Measurements from ENCODE around the gene ACVR1.
"Not testable (repeated sequence)": the region's sequence is repeated elsewhere in the genome, so short reads cannot be mapped to it uniquely, and the experiment has no call there.

ACVR1 gene

DNA sequence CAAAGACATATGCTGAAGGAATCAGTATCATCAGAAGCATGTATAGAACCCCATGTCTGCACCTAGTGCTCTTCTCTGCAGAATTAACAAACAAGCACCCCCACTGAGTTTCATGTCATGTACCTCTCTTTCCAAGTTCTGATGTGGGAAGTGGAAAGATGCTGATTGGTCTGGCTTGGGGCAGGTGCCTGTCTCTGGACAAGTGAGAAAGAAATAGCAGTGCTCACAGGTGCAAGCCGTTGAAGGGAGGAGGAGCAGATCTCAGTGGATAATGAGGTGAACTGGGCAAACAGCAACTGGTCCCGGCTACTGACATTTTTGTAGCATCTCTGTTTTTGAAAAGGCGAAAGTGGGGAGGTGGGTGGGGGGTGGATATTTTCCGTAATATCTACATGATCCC is 17.5 kb upstream of the ACVR1 start:
- DNase-seq: no peak

DNA sequence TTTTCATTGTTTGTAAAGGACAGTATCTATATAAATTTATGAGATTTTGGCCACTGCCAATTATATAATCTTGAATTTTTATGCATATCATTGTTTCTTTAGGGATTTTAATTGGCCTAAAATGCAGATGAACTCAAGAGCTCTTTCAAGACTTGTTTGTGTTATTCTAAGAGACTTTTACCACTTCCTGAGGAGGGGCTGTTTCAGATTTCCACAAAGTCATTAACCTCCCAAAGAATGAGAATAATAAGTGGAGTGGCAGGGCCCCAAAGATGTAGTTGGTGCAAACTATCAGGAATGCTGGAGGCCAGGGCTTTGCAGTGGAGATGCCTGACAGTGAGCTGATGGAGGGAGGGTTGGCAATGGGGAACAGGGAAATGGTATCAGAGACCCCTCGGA is 15.5 kb upstream of the ACVR1 start:
- no peak for DNase-seq

DNA sequence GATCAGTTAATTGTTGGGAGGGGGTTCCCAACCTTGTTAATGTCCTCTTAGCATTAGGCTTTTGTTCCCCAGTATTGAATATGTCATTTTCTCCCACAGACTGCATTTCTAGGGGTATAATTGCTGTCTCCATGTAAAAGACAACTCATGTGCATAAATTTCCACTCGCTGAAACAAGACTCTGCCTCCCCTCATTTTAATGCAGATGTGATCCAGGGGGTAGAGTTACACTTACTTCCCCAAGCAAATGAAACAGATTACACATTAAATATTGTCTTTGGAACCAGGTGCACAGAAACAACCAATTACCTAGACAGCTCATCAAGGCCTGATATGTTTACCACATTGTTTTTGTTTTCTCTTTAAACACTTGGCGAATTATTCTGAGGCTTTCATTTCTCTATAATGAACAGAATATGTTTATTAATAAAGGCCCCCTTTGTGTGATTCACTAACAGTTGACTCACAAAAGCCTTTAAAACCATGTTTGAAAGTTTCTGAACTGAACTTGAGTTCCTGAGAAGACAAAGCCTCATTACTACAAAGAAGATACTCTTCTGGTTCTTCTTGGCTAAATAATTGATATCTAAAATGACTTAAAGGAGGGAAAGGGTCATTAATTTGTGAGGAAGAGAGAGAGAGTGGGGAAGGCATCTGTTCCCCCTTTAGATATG is 15.0 kb upstream of the ACVR1 start:
- no peak for DNase-seq

DNA sequence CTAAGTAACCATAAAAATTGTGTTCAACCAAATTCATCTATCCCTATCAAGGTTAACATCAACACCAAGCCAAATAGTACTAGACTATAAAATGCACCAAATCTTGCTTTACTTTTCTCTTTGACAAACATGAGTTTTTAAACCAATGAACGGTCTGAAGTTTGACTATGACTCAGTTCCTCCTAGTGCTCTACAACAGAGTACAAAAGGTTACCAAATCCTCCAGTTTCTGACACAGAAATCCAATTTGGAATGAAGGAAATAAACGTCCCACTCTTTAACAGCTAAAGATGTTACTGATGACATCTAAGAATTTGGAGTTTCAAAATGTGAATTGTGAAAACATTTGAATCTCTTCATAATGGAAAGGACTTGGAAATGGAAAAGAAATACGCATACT is 11.8 kb upstream of the ACVR1 start:
- DNase-seq: no peak

DNA sequence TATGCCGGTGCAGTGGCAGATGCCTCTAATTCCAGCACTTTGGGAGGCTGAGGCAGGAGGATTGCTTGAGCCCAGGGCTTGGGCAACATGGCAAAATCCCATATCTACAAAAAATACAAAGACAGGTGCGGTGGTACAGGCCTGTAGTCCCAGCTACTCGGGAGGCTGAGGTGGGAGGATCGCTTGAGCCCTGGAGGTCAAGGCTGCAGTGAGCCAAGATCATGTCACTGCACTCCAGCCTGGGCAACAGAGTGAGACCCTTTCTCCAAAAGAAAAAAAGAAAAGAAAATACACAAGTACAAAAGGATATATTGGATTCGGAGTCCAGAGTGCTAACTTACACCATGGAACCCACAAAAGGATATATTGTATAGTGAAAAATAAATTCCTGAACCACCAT is 8.4 kb upstream of the ACVR1 start:
- not testable (repeated sequence) for DNase-seq

DNA sequence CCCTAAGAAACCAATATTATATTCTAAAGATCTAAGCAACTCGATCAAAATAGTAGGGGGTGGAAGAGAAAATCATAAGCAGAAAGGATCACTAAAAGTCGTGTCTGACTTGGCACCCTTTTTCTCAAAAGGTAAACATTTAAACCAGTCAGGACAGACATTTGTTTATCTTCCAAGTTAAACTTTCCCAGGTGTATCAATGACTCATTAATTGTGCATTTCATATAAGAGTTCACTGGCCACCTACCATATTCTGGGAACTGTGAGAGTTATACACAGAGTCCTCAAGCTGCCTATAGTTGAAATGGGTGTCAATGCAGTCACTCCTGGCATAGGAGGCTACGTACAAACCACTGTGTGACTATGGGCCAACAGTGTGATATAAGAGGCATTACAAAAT is 4.8 kb upstream of the ACVR1 start:
- no peak for DNase-seq

DNA sequence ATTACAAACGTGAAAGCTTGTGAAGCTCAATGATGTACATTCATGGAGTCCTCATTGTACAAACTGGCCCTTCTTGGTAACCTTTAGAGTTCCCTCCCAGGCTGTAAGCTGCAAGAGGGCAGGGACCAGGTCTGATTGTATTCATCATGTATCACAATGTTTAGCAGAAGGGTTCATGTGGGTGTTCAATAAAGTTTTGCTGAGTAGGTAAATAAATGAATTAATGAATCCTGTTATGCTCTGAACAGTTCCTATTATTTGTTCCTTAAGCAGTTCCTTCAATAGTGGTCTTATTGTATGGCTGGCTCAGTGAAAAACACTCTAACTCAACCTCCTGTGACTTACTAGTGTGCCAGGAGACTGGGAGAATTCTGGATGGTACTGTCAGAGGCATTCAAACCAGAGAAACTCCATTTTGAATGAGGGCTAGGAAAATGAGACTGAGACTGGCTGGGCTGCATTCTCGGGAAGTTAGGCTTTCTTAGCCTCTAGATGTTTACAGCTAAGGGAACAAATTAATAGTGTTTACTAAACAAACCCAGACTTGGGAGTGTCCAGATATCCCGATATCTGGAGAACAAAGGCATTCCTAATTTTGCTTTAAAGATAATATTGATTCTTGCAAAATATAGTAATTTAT is 1.8 kb upstream of the ACVR1 start:
- no peak for DNase-seq

DNA sequence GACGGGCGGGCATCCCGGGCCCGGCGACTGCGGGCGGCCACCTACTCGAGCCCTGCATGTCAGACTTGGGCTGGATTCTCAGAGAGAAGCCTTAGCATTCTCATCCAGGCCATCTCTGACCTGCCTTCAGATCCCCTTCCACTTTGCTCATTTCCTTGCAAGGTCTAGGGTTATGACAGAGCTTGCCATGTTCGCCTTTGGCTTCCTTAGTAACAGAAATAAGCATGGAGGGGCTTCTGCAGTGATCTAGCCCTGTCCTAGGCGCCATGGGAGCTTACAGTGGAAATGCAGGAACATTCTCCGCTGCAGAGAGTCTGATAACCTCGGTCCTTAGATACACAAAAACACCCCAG is 632 bp upstream of the ACVR1 start:
- no peak for DNase-seq

DNA sequence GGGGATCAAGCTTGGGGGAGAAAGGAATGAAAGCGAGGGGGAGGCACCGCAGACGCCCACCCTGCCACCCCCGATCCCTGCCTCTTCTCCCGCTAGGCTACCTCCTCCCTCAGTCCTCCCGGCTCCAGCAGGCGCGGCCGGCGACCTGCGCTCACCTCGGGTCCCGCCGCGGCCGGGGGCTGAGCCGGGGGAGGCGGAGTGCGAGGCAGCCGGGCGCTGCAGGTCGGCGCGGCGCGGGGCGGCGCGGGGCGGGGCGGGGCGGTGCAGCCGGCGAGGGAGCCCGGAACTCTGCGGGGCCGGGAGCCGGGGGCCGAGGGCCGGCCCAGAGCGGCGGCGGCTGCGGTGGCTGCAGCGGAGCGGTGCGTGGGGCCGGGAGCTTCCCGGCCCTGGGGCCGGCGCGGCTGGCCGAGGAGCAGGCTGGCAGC is 477 bp downstream of the ACVR1 start:
- peak in 1 of 2 donors; percentile 8 for DNase-seq

DNA sequence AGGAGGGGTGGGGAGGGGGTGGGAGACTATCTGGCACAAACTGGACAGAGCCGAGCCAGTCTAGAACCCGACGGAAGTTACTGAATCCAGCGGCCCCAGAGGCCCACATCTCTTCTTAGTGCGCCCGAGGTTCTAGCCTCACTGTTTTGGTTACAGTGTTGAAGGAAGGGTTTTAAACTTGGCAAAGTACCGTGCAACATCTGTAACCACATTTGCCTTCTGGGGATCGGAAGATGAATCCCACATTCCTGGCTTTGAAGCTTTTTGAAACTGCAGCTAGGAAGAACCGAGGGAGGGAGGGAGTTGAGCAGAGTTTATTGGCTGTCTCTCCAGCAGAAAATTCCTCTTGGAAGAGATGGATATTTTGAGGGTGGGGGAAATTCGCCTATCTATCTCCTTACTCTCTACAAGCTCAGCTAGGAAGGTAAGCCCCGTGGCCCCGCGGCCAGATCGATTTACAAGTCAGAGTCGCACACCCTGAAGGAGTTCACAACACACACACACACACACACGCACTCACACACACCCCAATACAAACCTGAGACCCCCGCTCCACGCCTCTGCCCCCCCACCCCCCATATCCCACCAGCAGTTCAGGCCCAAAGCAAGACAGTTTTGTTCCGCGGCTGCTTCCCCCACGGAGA is 1.0 kb downstream of the ACVR1 start:
- DNase-seq: peak in 1 of 2 donors; percentile 19

DNA sequence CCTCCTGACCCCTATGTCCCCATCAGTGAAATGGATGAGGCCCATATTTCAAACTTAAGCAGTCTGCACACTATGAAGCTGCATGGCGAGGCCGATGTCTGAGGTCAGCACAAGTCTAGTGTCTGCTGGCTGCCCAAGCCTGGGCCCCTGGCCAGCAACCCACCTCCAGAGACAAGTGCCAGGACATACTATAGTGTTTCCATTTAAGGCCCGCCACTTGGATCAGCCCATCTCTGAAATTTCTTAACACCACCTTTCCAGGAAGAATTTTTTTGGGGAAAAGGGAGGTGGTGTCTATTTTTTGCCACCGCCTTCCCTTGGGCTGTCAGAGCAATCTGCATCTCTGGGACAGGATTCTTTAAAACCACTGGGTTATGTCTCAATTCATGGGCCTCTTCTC is 1.8 kb downstream of the ACVR1 start:
- no peak for DNase-seq

DNA sequence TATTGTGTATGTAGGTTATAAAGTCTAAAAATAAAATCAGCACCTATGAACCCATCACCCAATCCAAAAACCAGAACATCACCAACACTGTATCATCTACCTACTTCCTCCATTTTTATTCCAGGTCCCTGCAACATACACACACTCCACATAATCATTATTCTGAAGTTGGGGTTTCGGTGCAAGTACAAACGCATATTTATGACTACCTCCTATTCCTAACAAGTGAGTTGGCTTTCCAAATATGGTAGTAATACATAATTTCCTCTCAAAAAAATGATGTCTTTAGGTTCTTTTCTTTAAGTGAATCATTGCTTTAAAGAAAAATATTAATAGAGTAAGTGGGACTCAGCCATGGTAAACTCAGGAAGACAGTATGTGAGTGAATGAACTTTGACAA is 3.3 kb downstream of the ACVR1 start:
- no peak for DNase-seq

DNA sequence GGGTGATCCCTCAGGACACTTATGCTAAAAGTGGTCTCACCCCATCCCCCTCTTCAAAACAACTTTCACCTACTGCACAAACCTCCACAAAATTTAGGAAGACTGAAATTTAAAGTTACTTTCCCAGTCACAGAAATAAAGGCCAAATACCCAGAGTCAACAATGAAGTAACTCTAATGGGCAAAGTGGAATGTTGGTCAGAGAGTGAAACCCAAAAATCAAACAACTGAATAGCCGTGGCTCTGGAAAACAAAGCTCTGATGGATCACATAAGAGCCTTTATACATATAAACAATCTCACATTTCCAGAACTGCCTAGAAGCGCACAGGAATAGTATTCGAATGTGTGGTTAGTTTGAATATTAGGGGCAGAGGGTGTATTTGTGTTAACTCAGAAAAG is 4.7 kb downstream of the ACVR1 start:
- no peak for DNase-seq

DNA sequence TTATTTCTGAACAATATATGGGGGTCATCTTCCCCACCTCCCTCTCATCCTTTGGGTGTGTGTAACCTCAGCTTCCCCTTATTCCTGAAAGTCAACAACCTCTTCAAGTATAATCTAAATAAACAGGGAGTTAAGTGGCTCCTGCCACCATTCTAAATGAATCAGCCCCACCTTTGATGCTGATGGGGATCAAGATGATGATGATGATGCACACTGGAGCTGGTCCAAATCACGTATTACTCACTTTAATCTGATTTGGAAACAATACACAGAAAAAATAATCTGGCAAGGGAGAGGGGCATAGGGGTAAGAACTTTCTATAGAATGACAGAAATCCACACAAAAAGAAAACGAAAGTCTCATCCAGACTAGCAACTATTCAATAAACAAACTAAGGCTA is 7.1 kb downstream of the ACVR1 start:
- DNase-seq: no peak

DNA sequence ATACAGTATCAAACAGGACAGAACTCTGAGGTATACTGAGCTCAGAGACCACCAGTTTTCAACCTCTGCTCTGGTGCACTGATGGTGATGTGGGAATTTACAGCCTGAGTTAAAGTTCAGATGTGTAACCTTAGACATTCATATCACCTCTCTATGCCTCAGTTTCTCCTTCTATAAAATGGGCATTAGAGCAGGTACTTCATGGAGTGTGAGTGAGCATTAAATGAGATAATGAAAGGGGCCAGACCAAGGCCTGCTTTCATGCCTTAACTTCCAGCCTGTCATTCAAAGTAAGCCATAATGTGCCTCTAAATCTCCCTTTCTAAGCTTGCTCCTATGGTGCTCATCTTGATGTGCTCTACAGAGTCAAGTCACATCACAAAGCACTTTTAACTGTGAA is 8.4 kb downstream of the ACVR1 start:
- DNase-seq: no peak

DNA sequence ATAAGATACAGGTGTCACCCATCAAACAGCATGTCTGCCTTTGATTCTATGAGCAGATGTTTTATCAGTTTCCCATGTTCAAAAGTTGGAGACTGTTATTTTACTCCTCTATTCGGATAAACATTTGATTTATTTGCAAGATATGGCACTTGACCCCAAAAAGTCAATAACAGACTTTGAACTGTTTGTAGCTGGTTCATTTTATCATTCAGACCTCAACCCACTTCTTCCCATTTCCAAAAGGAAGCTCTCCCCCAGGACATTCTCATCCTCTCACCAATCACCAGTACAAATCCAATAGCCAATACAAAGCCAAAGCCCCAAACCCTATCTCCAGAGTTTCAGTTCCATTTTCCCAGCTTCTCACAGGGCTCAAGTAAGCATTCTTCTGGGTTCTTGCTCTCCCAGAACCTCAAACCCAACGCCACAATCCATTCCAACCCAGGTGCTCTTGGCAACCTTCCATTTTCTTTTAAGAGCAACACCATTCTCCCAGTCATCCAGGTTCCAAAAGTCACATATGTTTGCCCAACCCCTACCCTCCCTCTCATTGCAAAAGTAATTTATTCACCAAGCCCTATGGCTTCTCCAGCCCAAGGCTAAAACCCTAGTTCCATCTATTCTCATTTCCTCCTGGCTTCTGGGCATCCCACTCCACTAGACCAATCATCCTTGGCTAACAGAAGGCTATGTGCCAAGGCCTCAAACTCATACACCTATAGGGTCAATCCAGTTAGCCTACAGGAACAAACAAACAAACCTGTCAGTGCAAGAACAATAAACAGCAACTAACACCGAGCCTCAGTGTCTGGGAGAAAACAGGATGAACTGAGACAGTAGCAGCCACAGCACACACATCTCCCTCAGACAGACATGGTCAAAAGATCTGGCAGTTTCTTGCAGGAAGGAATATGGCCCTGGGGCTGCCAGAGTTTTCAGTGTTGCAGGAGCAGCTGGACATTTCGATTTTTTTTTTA is 9.2 kb downstream of the ACVR1 start:
- DNase-seq: no peak

DNA sequence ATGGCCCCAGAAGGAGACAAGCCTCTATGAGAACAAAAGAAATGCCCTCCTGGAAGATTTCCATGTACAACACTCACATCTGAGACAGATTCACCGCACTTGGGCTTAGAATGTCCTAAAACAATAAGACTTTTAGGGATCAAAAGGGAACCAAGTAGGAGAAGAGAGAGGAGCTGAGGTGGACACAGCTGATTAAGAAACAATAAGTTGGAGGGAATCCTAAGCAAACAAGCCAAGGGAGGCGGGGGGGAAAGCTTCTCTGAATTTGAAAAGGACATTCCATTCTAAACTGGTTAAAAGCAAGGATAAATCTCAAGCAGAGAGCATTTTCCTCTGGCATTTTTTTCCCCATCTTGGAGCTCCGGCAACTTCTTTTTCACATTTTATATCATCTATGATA is 9.9 kb downstream of the ACVR1 start:
- DNase-seq: no peak

DNA sequence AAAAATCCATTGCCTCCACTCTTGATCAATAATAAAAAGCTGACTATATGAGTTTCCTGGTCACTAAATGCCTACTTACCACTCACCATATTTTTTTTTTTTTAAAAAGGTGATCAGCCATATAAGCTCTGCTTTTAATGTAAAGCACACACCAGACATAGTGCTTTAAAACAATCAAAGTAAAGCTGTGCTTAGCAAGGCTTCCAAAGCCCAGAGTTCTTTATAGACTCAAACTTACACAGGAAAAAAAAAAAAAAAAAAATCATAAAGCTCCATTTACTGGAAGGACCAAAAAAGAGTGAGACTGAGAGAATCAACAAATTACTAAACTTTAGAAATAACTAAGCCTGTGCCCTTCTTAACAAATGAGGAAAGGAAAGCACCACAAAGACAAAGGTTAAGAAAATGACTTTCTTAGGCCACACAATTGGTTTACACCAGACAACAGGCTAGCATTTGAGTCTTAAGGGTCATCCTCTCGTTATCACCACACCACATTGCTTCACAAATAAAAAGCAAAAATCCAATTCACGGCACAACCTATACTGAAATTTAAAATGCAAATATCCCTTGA is 11.2 kb downstream of the ACVR1 start:
- no peak for DNase-seq

DNA sequence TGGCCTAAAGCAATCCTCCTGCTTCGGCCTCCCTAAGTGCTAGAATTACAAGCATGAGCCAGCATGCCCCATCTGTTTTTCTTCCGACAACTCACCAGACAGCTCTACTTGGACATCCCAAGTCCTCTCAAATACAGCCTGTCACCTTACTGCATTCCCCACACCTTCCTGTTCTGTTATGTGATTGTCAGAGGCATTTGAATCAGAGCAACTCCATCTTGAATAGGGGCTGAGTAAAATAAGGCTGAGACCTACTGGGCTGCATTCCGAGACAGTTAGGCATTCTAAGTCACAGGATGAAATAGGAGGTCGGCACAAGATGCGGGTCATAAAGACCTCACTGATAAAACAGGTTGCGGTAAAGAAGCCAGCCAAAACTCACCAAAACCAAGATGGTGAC is 17.3 kb downstream of the ACVR1 start:
- DNase-seq: no peak

DNA sequence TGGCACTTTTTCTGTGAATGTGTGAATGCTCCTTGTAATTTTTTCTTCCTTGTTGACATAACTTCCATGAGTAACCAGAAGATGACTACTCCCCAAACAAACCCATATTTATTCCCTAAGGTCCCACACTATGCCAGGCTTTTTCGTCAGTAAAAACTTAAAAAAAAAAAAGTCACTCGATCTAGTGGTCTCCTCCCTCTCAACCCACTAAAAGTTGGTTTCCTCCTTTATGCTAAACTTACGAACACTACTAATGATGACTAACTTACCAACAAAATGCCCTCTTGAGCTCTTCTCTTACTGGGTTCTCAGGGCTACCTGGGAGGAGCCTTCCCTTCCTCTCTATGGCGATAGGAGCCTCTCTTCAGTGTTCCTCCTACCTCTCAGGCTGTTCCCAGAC is 18.2 kb downstream of the ACVR1 start:
- no peak for DNase-seq

DNA sequence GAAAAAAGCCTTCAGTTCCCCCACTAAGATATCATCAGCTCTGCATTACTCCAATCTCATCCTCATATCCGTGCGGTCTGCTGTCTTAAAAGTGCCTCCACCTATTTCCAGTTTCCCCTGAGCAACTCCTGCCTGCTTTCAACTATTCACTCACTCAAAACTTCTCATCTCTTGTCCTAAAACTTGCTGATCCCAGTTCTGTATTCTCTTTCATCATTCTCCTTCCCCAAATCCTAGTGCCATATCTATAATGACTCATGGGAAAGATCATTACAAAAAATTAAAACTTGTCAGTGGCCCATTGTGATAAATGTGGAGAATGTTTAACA is 20.0 kb downstream of the ACVR1 start:
- DNase-seq: no peak

DNA sequence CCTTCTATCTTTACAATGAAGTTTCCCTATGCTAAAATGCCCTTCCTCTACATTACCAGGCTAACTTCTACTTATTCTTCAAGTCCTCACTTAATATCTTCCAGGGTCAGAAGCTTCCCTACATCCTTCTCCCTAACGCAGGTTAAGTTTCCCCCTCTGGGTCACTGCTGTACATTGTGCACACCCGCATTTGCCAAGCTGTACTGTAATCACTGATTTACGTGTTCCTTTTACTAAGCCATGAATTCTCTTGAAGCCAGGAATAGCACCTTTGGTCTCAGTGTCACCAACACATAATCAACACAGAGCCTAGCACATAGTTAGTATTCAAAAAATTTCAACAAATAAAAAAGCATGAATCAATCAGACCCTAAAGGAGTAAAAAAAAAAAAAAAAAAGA is 22.3 kb downstream of the ACVR1 start:
- no peak for DNase-seq

DNA sequence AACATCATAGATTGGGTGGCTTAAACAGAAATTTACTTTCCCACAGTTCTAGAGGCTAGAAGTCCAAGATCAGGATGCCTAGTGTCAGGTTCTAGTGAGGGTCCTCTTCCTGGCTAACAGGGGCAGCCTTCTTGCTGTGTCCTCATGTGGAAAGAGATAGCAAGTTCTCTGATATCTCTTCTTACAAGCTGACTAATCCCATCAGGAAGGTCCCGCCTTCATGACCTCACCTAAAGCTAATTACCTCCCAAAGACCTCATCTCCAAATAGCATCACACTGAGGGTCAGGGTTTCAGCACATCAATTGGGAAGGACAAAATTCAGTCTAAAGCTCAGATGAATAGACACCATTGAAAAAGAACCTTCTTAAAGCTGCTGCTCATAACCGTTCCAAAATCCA is 22.9 kb downstream of the ACVR1 start:
- DNase-seq: no peak
